Astrocyte of the hippocampus (primary cell): ENCODE results near the gene SRPRA.
"Not testable (repeated sequence)": the region's sequence is repeated elsewhere in the genome, so short reads cannot be mapped to it uniquely, and the experiment has no call there.

Experiments used
- DNase-seq: peaks from one replicate; pipeline ENCODE4 v3.0.0; 2011; ENCODE audit warnings: low read depth, low spot score

Gene SRPRA, protein sequence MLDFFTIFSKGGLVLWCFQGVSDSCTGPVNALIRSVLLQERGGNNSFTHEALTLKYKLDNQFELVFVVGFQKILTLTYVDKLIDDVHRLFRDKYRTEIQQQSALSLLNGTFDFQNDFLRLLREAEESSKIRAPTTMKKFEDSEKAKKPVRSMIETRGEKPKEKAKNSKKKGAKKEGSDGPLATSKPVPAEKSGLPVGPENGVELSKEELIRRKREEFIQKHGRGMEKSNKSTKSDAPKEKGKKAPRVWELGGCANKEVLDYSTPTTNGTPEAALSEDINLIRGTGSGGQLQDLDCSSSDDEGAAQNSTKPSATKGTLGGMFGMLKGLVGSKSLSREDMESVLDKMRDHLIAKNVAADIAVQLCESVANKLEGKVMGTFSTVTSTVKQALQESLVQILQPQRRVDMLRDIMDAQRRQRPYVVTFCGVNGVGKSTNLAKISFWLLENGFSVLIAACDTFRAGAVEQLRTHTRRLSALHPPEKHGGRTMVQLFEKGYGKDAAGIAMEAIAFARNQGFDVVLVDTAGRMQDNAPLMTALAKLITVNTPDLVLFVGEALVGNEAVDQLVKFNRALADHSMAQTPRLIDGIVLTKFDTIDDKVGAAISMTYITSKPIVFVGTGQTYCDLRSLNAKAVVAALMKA

GRCh38 chr11:126268708-126269579 is at the start of gene SRPRA, which contains the start of gene FOXRED1:
TSS of gene SRPRA (minus strand) at chr11:126268895. CDS start at chr11:126268804, 91 bp downstream.
TSS of gene FOXRED1 (plus strand) at chr11:126269154. CDS start at chr11:126269207, 53 bp downstream.
- peak; percentile 100 for DNase-seq

DNA sequence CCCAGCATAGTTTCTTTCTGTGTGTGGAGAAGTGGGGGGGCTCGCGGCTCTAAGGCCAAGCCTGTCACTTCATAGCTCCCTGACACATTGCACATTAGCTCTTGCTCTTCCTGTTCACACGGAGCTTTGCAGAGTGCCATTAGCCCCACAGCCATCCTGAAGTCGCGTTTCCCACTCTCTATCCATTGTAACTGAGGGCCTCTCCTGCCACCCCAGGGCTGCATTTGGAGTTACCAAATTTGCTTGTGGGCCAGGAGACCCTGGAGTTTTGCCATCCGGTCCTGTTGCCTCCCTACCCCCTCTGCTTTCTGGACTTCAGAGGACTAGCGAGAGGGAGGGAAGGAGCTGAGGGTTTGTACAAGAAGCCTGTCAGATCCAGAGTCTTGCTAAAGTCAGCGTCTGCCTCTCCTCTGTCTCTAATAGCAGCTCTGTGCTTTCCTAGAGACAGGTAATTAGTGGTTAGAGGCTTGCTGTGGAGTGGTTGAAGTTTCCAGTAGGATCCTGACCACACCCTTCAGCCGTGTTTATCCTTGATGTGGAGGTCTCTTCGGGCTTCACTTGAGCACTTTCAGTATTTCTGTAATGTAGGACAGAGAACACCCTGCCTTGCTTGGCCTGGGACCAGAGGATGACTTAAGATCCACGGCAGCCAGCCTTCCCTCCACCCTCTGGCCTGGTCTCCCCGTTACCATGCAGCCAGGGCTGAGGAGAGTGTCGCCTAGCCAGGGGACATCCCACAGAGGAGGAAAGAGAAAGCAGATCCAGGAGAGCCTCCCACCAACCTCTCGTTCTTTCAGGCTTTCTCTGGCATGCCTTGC is 49.3 kb upstream of the SRPRA start:
- DNase-seq, result peak; percentile 81

DNA sequence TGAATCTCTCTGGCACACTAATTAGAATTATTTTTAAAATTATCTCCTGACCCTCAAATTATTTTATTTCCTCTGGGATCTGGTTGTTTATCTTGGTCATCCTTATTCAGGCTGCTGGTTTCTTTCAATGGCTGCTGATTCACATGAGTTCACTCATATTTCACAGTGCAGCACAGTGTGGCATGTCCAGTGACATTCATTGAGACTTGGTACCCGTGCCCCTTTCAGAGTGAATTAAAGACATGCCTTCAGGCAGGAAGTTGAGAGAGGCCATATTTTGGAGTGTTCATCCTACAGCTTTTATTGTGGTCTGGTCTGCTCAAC is 48.7 kb upstream of the SRPRA start:
- DNase-seq, result no peak

DNA sequence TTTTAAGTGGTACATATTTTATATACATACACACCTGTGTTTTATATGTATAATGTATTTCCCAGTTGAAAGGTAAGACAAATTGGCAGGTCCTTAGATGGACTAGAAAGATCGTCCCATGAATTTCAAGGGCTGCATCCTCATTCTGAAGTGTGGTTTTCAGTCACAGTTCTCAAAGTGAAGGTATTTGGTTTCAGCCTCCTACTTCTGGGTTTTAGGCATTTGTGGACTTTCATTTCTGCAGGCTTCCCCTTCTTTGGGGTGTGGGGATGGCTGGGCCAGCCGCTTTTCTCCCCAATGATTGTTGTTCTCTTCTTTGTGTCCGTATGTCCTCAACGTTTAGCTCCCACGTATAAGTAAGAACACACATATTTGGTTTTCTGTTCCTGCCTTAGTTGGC is 45.1 kb upstream of the SRPRA start:
- no peak for DNase-seq

DNA sequence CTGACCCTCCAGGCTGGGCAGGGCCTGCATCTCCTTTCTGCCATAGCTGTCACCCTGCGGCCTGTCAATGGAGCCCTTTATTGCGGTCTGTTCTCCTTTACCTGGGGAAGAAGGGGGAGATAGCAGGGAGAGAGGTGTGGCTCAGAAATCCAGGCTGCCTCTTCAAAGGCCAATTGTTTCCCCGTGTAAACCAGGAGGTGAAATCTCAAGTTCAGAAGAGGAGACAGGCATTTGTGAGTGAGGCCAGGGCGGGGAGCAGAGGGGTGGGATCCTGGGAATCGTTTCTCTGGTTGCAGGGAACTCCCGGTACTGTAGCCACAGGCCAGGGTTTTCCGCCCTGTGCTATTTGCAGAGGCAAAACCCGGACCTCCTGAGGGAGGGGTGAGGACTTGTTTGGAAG is 44.3 kb upstream of the SRPRA start:
- DNase-seq, result no peak

DNA sequence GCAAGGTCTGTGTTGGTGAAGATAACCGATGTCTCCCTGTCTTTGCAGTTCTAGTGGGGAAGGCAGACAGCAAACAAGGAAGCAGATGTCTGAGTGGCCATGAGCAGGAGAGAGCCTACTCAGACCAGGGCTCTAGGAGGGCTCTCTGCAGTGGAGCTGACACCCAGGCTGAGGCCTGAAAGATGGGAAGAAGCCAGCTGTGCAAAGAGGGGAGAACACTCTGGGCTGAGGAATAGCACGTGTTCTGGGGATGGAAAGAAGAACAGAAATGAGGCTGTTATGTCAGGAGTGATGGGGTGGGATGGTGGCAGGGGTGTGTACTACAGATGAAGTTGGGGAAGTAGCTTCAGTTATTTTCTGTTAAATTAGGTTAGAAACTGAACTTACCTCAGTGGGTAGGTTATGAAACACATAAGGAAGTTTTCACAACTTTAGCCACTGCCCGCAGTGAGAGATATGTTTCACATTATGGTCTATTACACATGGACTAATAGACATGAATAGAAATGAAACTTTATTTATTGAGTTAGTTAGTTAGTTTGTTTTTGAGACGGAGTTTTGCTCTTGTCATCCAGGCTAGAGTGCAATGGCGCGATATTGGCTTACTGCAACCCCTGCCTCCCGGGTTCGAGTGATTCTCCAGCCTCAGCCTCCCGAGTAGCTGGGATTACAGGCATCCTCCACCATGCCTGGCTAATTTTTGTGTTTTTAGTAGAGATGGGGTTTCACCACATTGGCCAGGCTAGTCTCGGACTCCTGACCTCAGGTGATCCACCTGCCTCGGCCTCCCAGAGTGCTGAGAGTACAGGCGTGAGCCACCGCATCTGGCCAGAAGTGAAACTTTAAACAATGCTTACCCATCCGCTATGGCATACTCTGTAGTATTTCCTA is 43.0 kb upstream of the SRPRA start:
- no peak for DNase-seq

- DNase-seq, result no peak
These were observed 42.3 kb upstream of the SRPRA start for GRCh38 chr11:126310992-126311310.

- DNase-seq, result peak; percentile 86
These were observed 41.7 kb upstream of the SRPRA start for GRCh38 chr11:126310200-126310991.

- not testable (repeated sequence) for DNase-seq
These were observed 40.1 kb upstream of the SRPRA start for GRCh38 chr11:126308771-126309170.

GRCh38 chr11:126308271-126308671 is 39.6 kb upstream of the SRPRA start:
- peak; percentile 17 for DNase-seq

GRCh38 chr11:126307706-126308105 is 39.0 kb upstream of the SRPRA start:
- peak; percentile 62 for DNase-seq

- no peak for DNase-seq
These were observed 37.0 kb upstream of the SRPRA start for GRCh38 chr11:126305699-126306098.

DNA sequence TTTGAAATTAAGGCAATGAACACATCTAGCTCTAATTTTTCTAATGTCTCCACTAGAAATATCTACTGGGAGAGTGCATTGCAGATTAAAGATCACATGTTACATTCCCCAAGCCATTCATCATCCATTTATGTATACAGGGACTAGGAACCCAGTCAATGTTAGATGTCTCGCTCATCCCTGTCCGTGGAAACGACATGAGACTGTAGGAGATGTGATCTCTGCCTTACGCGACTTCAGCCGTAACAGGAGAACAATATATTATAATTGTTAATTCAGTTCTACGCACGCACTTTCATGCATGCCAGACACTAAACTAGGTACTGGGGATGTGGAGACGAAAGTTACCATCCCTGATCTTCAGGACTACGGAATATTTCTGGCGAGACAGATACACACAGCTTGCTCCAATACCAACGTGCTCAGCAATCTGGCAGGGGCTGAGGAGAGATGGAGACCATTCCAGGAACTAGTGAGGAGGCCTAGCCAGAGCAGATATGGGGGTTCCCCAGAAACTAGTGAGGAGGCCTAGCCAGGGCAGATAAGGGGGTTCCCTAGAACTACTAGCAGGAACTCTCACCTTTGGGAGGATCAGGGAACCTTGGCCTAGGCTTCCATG is 35.9 kb upstream of the SRPRA start:
- no peak for DNase-seq

DNA sequence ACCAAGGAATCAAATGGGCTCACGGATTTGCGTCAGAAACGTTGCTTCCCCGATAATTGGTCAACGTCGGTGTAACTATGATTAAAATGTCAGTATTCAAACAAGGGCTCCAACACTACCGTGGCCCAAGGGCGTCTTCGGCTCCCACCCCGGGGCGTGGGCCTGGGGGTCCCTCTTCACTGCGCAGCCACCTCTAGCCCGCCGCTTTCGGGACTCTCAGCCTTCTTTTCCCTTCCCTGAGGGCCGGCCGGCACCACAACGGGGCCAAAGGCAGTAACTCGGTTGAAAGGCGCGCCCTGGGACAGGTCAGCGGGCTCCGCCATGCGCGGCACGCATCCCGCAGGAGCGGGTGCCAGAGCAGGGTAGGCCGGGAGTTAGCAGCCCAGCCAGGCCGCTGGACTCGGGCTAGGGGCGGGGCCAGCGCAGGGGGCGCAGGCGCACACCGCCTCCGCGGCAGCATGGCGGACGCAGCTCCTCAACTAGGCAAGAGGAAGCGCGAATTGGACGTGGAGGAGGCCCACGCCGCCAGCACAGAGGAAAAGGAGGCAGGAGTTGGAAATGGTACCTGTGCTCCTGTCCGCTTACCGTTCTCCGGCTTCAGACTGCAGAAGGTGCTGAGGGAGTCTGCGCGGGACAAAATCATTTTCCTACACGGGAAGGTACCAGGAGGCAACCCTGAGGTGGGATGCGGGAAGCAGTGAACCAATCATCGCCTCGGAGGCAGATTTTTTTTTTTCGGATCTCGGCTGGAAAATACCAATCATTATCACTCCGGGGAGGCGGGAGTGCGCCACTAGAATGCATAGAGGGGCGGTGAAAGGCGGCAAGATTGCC is 35.1 kb upstream of the SRPRA start, which contains the start of gene DCPS:
DCPS (plus strand) TSS at position 438 of the 834 bp plus-strand sequence; CDS start at position 459, 21 bp downstream.
- DNase-seq, result peak; percentile 98

- no peak for DNase-seq
These were observed 28.3 kb upstream of the SRPRA start for GRCh38 chr11:126297004-126297403.

DNA sequence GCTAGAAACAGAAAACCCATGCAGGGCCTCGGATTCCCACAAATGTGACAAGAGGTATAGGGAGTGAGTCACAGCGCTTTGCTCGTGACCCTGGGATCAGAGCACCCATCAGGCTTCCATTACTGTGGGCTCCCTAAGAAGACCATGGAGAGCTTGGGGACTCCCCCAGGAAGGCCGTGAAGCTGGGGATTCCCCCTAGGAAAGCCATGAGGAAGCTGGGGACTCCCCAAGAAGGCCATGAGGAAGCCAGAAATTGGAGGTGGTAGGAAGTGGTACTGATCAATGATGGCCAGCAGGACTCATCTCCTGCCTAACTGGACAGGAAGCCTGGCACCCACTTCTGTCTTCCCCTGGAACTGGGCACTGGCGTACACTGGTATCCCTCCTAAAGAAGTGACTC is 25.0 kb upstream of the SRPRA start:
- no peak for DNase-seq

DNA sequence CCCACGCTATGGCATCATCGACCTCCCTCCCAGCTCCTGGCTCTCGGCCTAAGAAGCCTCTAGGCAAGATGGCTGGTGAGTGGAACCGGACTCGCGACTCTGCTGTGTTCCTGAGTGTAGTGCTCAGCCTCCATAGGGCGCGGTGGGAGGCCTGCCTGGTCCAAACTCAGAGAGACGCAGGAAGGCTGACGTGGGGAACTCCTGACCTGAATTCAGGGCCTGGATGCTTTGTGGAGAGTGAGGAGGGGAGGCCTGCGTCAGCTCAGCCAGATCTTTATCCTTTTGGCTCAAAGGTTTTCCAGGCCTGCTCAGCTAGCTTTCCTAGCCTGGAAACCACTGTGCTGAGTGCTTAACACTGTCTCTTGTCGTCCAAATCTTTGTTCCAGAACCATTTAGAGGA is 22.2 kb upstream of the SRPRA start:
- DNase-seq, result no peak

DNA sequence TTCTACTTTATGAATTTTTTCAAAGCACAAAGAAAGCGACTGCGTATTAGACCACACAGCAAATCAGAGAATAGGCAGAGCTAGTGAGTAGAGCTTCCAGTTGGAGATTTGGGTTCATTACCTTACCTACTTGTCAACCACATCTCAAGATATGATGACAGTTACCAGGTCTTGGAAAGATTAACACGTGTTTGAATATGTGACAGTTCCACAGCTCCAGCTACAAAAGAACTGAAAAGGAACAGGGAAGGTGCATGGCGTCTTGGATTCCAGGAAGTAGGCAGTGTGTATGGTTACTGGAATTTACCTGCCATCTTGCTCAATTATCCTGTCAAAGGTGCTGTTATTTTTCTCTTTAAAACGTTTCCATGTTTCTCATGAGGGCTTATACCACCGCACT is 19.5 kb upstream of the SRPRA start:
- DNase-seq, result no peak
